ENCODE results near the gene DNAJC28.
"Not testable (repeated sequence)": the region's sequence is repeated elsewhere in the genome, so short reads cannot be mapped to it uniquely, and the experiment has no call there.

The DNAJC28 gene

GRCh38 chr21:33473344-33473743, 18.2 kb downstream of the DNAJC28 start:
- H3K4me3 ChIP-seq (ENCODE audit: low read length in 2 of 2): no peak overlapping the region
- H3K27me3 ChIP-seq (ENCODE audit: control insufficient read depth in 3 of 3, insufficient read depth in 3 of 3, low read depth in 1 of 3, low read length in 3 of 3): no peaks in the 10 kb centered on the region
- H3K9me3 ChIP-seq (replicated peaks in 1 of 2; ENCODE audit: control insufficient read depth in 2 of 2, insufficient read depth in 1 of 2, low read depth in 1 of 2, low read length in 2 of 2): peaks cover 0 to 8% of the 10 kb centered on the region in 2 donors
- H3K36me3 ChIP-seq (replicated peaks in 1 of 2; ENCODE audit: control insufficient read depth in 2 of 2, insufficient read depth in 2 of 2, low read length in 2 of 2): peaks cover 0 to 3% of the 10 kb centered on the region in 2 donors
- H3K4me2 ChIP-seq (ENCODE audit: insufficient read depth, low read length, poor library complexity, severe bottlenecking): no peak overlapping the region
- H3K79me1 ChIP-seq (ENCODE audit: low read depth, low read length): peaks cover 2% of the 10 kb centered on the region
- no peak for DNase-seq (ENCODE audit: low spot score)
- no peak overlapping the region for H3K23ac ChIP-seq (ENCODE audit: low read depth, low read length, poor library complexity)
- no peak overlapping the region for H3K14ac ChIP-seq (ENCODE audit: low read length)
- H3K18ac ChIP-seq (ENCODE audit: low read length): no peak overlapping the region
- H3K9ac ChIP-seq (ENCODE audit: low read depth, low read length, poor library complexity): no peak overlapping the region
- WGBS, 2 donors (ENCODE audit: extremely low coverage in 2 of 2, insufficient read length in 2 of 2, insufficient replicate concordance in 1 of 2): no CpG with 5 or more reads among the region's 3 CpGs
- H2BK15ac ChIP-seq (ENCODE audit: low read length): no peak overlapping the region
- H2AK5ac ChIP-seq (ENCODE audit: low read depth, low read length): no peak overlapping the region
- H2BK12ac ChIP-seq (ENCODE audit: low read length): no peak overlapping the region
- no peak overlapping the region for H4K91ac ChIP-seq (ENCODE audit: low read depth, low read length, poor library complexity)
- no peak overlapping the region for H3K27ac ChIP-seq (replicated peaks; ENCODE audit: low read length)
- no peak overlapping the region for H2BK5ac ChIP-seq (ENCODE audit: low read length)
- H3K4ac ChIP-seq (ENCODE audit: low read length): no peak overlapping the region
- H2BK120ac ChIP-seq (ENCODE audit: low read depth, low read length): no peak overlapping the region
- H3K4me1 ChIP-seq (ENCODE audit: control insufficient read depth in 2 of 2, insufficient read depth in 1 of 2, low read depth in 1 of 2, low read length in 2 of 2): peaks cover 0 to under 1% of the 10 kb centered on the region in 2 donors
- H4K8ac ChIP-seq (ENCODE audit: low read depth, low read length): no peak overlapping the region
- H2AFZ ChIP-seq (ENCODE audit: low read length): no peak overlapping the region

- Histone ChIP-seq H3K9ac (ENCODE audit: low read depth, low read length, poor library complexity) (no peak overlapping the region), H3K9me3 (replicated peaks in 1 of 2; ENCODE audit: control insufficient read depth in 2 of 2, insufficient read depth in 1 of 2, low read depth in 1 of 2, low read length in 2 of 2) (peaks cover 0 to 8% of the 10 kb centered on the region in 2 donors), H3K27me3 (ENCODE audit: control insufficient read depth in 3 of 3, insufficient read depth in 3 of 3, low read depth in 1 of 3, low read length in 3 of 3) (no peaks in the 10 kb centered on the region), H3K4me3 (ENCODE audit: low read length in 2 of 2) (no peak overlapping the region), H3K4me2 (ENCODE audit: insufficient read depth, low read length, poor library complexity, severe bottlenecking) (no peak overlapping the region), H3K23ac (ENCODE audit: low read depth, low read length, poor library complexity) (no peak overlapping the region), H4K91ac (ENCODE audit: low read depth, low read length, poor library complexity) (no peak overlapping the region), H3K27ac (replicated peaks; ENCODE audit: low read length) (no peak overlapping the region), H2AK5ac (ENCODE audit: low read depth, low read length) (no peak overlapping the region), H2AFZ (ENCODE audit: low read length) (no peak overlapping the region), H3K36me3 (replicated peaks in 1 of 2; ENCODE audit: control insufficient read depth in 2 of 2, insufficient read depth in 2 of 2, low read length in 2 of 2) (no peaks in the 10 kb centered on the region), H3K4me1 (ENCODE audit: control insufficient read depth in 2 of 2, insufficient read depth in 1 of 2, low read depth in 1 of 2, low read length in 2 of 2) (no peaks in the 10 kb centered on the region), H2BK15ac (ENCODE audit: low read length) (no peak overlapping the region), H2BK12ac (ENCODE audit: low read length) (no peak overlapping the region), H3K14ac (ENCODE audit: low read length) (no peak overlapping the region), H3K79me1 (ENCODE audit: low read depth, low read length) (no peaks in the 10 kb centered on the region), H2BK120ac (ENCODE audit: low read depth, low read length) (no peak overlapping the region), H3K18ac (ENCODE audit: low read length) (no peak overlapping the region), H4K8ac (ENCODE audit: low read depth, low read length) (no peak overlapping the region), H3K4ac (ENCODE audit: low read length) (no peak overlapping the region), H2BK5ac (ENCODE audit: low read length) (no peak overlapping the region)
- DNase-seq (ENCODE audit: low spot score): no peak
- no CpG with 5 or more reads among the region's 2 CpGs for WGBS, 2 donors (ENCODE audit: extremely low coverage in 2 of 2, insufficient read length in 2 of 2, insufficient replicate concordance in 1 of 2)
These were observed 20.8 kb downstream of the DNAJC28 start for GRCh38 chr21:33470701-33471100.

DNA sequence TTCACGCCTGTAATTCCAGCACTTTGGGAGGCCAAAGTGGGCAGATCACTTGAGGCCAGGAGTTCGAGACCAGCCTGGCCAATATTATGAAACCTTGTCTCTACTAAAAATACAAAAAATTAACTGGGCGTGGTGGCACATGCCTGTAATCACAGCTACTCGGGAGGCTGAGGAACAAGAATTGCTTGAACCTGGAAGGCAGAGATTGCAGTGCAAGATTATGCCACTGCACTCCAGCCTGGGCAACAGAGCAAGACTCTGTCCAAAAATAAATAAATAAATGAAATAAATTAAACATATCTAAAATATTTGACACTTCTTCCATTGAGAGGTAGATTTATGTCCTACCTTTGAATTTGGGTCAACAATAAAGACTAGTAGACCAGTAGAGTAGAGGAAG, 22.3 kb downstream of the DNAJC28 start:
- WGBS, 2 donors (ENCODE audit: extremely low coverage in 2 of 2, insufficient read length in 2 of 2, insufficient replicate concordance in 1 of 2): no CpG with 5 or more reads among the region's 4 CpGs
- H3K9ac ChIP-seq (ENCODE audit: low read depth, low read length, poor library complexity): not testable (repeated sequence)

GRCh38 chr21:33461538-33462250, 29.8 kb downstream of the DNAJC28 start:
- DNase-seq (ENCODE audit: low spot score): no peak
- H3K4me1 ChIP-seq (ENCODE audit: control insufficient read depth in 2 of 2, insufficient read depth in 1 of 2, low read depth in 1 of 2, low read length in 2 of 2): no peaks in the 10 kb centered on the region
- no peak overlapping the region for H3K18ac ChIP-seq (ENCODE audit: low read length)
- no peak overlapping the region for H3K4ac ChIP-seq (ENCODE audit: low read length)
- no peak overlapping the region for H4K8ac ChIP-seq (ENCODE audit: low read depth, low read length)
- H3K36me3 ChIP-seq (replicated peaks in 1 of 2; ENCODE audit: control insufficient read depth in 2 of 2, insufficient read depth in 2 of 2, low read length in 2 of 2): peaks cover 0 to 33% of the 10 kb centered on the region in 2 donors
- H2BK12ac ChIP-seq (ENCODE audit: low read length): no peak overlapping the region
- H2AFZ ChIP-seq (ENCODE audit: low read length): no peak overlapping the region
- H3K9ac ChIP-seq (ENCODE audit: low read depth, low read length, poor library complexity): no peak overlapping the region
- H3K4me3 ChIP-seq (ENCODE audit: low read length in 2 of 2): no peak overlapping the region
- H2AK5ac ChIP-seq (ENCODE audit: low read depth, low read length): no peak overlapping the region
- H2BK5ac ChIP-seq (ENCODE audit: low read length): no peak overlapping the region
- H3K4me2 ChIP-seq (ENCODE audit: insufficient read depth, low read length, poor library complexity, severe bottlenecking): no peak overlapping the region
- no peak overlapping the region for H2BK15ac ChIP-seq (ENCODE audit: low read length)
- H3K27me3 ChIP-seq (ENCODE audit: control insufficient read depth in 3 of 3, insufficient read depth in 3 of 3, low read depth in 1 of 3, low read length in 3 of 3): no peaks in the 10 kb centered on the region
- H2BK120ac ChIP-seq (ENCODE audit: low read depth, low read length): no peak overlapping the region
- WGBS, 2 donors (ENCODE audit: extremely low coverage in 2 of 2, insufficient read length in 2 of 2, insufficient replicate concordance in 1 of 2): no CpG with 5 or more reads among the region's 5 CpGs
- H3K14ac ChIP-seq (ENCODE audit: low read length): no peak overlapping the region
- no peak overlapping the region for H3K23ac ChIP-seq (ENCODE audit: low read depth, low read length, poor library complexity)
- no peak overlapping the region for H3K27ac ChIP-seq (replicated peaks; ENCODE audit: low read length)
- H3K79me1 ChIP-seq (ENCODE audit: low read depth, low read length): no peaks in the 10 kb centered on the region
- H3K9me3 ChIP-seq (replicated peaks in 1 of 2; ENCODE audit: control insufficient read depth in 2 of 2, insufficient read depth in 1 of 2, low read depth in 1 of 2, low read length in 2 of 2): no peaks in the 10 kb centered on the region
- H4K91ac ChIP-seq (ENCODE audit: low read depth, low read length, poor library complexity): no peak overlapping the region

More for the DNA sequence above, 22.3 kb downstream of the DNAJC28 start:
- not testable (repeated sequence) for H3K18ac ChIP-seq (ENCODE audit: low read length); H3K14ac ChIP-seq (ENCODE audit: low read length); H3K36me3 ChIP-seq (replicated peaks in 1 of 2; ENCODE audit: control insufficient read depth in 2 of 2, insufficient read depth in 2 of 2, low read length in 2 of 2); H3K23ac ChIP-seq (ENCODE audit: low read depth, low read length, poor library complexity); H3K27me3 ChIP-seq (ENCODE audit: control insufficient read depth in 3 of 3, insufficient read depth in 3 of 3, low read depth in 1 of 3, low read length in 3 of 3); H2BK12ac ChIP-seq (ENCODE audit: low read length); H3K4me1 ChIP-seq (ENCODE audit: control insufficient read depth in 2 of 2, insufficient read depth in 1 of 2, low read depth in 1 of 2, low read length in 2 of 2); H2AFZ ChIP-seq (ENCODE audit: low read length); H3K9me3 ChIP-seq (replicated peaks in 1 of 2; ENCODE audit: control insufficient read depth in 2 of 2, insufficient read depth in 1 of 2, low read depth in 1 of 2, low read length in 2 of 2); H3K4ac ChIP-seq (ENCODE audit: low read length); H3K27ac ChIP-seq (replicated peaks; ENCODE audit: low read length); H3K79me1 ChIP-seq (ENCODE audit: low read depth, low read length); H2BK15ac ChIP-seq (ENCODE audit: low read length); H3K4me3 ChIP-seq (ENCODE audit: low read length in 2 of 2); H2BK5ac ChIP-seq (ENCODE audit: low read length); DNase-seq (ENCODE audit: low spot score); H3K4me2 ChIP-seq (ENCODE audit: insufficient read depth, low read length, poor library complexity, severe bottlenecking); H2AK5ac ChIP-seq (ENCODE audit: low read depth, low read length); H4K8ac ChIP-seq (ENCODE audit: low read depth, low read length); H4K91ac ChIP-seq (ENCODE audit: low read depth, low read length, poor library complexity); H2BK120ac ChIP-seq (ENCODE audit: low read depth, low read length)
